GM19023 (cell line): Measurements from ENCODE around the gene UNC5B.

Experiments
- ATAC-seq: cut with Tn5 transposase; IDR thresholded peaks from one replicate; pipeline ENCODE4 v1.9.1; 2021; ENCODE audit warnings: mild to moderate bottlenecking, moderate library complexity; ENCODE audit not compliant: unreplicated experiment

UNC5B gene

DNA sequence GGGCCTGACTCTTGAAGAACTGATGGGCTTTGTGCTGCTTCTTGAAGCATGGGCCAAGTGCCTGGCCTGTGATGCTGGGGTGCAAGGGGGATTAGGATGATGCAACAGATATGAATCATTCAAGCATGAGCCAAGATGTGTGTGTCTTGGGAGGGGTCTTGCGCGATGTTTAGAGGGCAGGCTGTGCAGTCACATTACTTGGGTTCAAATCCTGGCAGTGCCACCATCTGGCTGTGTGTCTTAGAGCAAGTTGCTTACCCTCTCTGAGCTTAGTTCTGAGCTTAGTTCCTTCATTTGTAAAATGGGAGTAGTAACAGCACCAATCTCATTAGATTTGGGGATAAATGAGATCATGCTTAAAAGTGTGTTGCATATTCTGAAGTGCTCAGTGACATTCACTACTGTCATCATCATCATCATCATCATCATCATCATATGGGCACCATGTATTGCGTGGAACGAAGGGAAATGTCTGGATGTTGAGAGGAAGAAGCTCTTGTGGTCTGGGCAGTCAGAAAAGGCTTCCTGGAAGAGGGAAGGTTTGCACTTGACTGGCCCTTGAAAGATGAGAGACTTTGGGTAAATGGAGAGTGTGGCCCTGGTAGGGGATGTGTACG is 9.3 kb downstream of the UNC5B start:
- ATAC-seq, result no peak

DNA sequence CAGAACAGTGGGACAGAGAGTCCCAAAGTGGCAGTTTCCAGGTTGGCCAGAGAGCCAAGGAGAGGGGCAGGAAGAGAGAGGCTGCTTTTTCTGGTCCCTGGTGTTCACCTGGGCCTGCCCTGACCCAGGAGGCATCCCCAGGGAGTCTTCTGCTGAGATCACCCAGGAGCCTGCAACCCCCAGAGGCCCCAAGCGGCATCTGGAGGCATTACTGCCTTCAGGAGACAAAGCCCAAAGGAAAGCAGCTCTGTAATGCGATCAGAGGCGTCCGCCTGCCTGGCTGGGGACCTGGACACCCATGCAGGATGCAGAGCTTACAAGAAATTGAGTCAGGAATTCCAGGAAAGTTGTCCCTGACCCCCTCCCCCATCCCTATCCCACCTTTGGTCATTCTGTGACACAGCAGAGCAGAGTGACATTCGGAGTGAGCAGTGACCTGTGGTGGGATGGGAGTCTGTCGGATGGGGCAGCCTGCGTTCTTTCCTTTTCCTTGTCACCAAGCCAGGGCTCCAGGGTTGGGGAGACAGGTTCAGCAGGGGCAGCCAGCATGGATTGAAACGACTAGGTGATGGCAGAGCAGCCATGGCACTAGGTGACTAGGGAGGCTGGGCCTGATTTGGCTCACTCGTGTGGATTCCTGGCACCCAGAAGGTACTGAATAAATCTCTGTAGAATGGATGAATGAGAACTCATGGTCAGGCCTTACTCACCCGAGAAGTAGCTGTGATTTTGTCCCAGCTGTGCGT is 10.4 kb downstream of the UNC5B start:
- ATAC-seq, result no peak

DNA sequence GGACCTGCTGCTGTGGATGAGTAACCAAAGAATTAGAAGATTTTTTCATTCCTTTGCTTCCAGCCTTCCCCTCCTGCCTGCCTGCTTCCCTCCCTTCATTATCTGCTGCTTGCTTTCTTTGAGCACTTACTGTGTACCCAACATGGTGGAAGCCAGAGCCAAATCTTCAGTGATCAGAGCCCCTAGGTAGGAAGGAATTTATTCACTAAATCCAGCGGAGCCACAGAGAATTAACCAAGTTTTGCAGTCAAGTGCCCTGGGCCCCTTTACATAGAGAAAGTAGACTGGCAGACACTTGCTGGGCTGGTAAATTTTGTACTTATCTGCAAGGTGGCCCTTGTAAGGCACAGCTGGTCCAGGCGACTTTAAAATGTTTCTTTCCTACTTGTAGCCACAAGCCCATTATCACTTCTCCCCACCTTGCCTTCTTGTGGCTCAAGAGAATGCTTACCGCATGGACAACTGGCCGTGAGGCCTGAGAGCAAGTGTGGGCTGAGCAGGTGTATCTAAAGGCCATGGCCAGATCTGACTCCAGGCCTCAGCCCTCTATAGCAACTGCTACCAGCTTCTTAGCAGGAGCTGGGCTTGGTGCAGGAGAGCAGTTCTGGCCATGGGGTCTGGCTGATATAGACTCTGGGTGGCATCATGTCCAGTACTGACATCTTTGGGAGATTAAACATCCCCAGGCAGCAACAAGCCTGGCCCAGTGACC is 11.1 kb downstream of the UNC5B start:
- ATAC-seq, result no peak

DNA sequence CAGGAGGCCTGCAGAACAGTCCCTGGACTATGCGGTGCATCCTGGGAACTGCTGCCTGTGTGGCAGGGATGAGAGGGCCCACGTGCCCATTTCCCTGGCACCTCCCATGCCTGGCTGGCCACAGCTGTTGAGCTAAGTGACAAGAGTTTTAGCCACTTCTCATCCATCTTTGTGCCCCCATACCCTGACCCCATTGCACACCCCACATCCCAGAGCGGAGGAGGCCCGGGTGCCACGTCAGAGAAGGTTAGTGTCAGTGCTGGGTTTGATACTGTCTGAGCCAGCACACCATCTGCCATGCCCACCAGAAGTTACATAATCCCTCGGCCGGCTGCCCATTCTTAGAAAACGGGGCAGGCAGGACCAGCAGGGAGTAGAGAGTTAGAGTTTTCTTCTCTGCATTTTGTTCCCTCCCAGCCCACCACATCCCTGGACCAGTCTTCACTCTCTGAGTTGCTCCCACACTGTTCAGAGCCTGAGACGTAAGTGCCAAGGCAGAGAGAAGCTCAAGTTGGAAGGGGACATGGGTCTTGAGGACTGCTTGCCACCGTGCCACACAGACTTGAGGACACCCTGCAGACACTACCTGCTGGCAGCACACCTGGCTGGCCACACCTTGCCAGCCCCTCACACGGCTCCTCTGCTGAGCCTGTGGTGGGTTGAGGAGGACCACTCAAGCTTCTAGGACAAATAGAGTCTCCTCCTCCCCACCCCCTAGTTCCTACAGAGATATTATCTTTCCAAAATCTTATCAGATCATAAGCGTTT is 13.1 kb downstream of the UNC5B start:
- ATAC-seq, result no peak

DNA sequence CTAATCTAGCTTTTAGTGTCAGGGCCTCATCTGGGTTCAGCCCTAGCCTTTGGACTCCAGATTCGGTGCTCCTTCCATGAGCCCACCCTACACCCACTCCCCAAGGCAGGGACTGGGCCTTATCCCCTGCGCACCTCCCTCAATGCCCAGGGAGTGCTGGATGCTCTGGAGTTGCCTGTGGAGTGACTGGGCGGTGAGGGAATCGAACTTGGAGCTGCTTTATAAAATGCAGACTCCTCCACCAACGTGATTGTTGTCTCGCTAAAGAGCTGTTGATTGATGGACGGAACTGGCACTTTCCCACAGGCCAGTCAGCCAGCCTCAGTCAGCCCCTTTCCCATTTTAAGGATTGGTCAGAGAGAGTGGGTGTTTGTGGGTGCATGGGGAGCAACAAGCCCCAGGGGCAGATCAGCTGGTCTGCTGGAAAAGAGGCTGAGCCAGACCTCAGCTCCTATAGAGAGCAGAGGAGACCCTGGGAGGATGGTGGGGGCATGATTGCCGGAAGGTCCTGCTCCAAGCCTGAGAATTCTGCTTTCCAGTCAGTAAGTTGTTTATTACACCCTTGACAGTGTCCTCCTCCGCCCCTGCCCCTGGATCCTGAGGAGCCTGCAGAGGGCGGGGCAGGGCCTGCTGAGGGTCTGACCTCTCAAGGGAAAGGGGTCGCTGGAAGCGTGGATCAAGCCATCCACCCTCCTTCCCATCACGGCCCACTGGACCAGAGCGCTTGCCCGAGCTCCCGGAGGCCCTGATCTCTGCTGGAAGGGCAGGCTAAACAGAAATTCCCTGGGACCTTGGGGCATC is 16.7 kb downstream of the UNC5B start:
- ATAC-seq, result no peak

DNA sequence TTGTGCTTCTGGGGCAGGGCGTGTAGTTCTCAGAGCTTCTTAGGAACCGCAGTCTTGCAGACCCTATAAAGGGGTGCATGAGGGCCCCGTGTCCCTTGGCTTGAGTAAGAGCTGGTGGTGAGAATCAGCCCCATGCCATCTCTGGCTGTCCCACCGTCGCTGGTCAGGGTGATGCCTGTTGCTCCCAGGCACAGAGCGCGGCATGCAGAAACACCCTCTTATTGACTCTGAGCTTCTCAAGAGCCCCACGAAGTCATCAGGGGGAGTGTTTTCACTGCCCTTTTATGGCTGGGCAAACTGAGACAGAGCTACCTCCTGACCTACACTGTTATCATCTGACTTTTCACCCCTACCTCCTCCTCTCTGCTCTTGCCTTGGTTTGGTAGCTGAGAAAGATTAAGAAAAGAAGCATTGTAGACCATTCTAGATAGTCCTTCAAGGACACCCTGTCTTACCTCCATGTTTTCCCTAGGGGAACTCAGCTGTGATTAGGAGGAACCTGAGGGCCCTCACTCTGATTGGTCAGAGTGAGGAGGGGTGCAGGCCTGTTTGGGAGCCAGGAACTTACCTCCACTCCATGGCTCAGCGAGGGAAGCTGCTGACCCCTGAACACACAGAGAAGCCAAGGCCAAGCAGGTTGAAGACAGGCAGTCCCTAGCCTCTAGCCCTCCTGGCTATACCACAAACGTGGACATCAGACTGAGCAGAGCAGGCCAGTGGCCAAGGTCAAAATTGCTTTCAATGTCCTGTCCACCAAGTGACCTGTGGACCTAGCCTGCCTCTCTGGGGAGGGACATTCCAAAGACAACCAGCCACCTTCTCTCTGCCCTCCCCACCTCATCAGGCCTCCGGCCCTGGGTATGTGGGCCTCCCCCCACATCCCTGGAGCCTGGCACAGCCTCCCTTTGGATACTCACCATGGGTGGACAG is 17.6 kb downstream of the UNC5B start:
- no peak for ATAC-seq

DNA sequence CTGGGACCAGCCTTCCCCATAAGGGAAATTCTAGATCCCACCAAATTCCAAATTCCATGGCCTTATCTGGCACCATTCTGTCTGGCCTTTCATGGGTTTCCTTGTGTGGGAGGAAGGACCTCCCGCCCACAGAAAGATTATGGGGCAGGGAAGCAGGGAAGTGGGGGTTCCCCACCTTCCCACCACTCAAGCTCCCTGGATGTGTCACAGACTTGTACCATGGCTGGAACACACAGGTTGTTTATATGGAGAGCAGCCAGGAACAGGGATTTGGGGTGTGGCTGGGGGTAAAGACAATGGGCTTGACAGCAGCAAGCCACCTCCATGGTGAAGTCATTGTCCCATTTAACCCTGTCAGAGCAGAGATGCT is 18.3 kb downstream of the UNC5B start:
- ATAC-seq, result no peak

DNA sequence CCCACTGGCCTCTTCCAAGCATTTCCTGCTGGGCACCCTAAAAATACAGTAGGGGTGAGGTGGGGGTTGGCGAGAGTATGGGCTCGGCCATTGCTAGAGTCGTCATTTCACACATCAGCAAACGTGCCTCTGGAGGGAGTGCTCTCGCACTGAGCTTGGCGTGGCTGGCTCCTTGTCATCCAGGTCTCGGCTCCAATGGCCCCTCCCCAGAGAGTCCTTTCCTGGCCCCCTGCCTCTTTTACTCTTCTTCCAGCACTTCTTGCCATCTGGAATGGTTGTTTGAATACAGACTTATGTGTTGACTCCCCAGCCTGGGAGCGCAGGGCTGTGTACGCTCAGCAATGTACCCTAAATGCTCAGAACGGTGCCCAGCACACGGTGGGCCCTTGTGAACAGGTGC is 18.8 kb downstream of the UNC5B start:
- ATAC-seq, result no peak

DNA sequence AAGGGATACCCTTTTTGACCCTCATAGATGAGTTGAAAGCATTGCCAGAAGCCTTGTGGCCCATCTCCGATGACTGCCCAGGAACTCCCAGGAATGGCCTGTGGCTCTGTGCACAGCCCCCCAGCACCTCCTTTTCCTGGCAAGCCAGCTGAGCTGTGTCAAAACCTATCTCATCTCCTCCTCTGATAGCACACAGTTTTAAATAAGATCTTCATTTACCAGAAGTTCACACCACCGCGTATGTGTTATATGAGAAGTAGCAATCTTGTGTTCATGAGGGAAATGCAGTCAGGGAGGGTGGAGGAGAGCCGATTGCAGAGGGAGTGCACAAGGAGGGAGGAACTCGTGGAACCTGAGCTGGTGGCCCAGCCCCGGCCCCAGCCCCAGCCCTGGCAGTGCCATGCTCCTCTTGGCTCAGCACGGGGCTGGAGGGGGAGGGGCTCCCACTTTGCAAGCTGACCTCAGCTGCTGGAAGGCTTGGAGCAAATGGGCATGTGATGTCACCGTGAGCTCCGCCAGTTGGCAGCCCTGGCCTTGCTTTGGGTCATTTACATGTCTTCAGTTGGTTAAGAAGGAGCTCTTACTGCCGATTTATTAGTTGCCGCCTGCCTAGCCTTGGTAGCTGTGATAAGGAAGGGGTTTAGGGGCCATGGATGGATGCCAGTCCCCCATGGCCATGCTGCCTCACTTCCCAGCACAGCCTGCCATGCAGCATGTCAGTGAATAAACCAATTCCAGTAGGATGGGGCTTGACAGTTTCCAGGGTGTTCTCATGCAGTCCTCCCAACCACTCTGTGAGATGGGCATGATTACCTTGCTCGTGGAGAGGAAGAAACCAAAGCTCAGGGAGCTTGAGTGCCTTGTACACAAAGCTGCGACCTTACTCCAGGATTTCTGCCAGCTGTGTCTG is 20.0 kb downstream of the UNC5B start:
- ATAC-seq, result no peak

DNA sequence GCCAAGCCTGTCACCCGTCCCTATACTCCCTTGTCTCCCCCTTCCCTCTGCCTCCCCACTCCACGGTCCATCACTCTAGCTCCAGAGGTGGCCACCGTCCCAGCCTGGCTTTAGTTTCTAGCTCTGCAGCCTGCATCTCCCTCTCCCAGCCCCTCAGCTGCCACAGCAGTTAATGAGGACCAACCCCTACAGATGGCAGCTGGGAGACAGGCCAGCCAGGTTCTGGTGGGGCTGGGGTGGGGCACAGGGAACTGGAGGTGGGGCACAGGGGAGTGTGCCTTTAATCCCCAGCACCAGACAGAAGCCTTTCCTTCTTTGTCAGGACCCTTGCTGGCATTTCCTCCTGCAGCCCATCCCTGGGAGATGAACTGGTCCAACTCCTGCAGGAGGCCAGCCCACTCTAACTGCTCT is 21.1 kb downstream of the UNC5B start:
- ATAC-seq, result no peak

DNA sequence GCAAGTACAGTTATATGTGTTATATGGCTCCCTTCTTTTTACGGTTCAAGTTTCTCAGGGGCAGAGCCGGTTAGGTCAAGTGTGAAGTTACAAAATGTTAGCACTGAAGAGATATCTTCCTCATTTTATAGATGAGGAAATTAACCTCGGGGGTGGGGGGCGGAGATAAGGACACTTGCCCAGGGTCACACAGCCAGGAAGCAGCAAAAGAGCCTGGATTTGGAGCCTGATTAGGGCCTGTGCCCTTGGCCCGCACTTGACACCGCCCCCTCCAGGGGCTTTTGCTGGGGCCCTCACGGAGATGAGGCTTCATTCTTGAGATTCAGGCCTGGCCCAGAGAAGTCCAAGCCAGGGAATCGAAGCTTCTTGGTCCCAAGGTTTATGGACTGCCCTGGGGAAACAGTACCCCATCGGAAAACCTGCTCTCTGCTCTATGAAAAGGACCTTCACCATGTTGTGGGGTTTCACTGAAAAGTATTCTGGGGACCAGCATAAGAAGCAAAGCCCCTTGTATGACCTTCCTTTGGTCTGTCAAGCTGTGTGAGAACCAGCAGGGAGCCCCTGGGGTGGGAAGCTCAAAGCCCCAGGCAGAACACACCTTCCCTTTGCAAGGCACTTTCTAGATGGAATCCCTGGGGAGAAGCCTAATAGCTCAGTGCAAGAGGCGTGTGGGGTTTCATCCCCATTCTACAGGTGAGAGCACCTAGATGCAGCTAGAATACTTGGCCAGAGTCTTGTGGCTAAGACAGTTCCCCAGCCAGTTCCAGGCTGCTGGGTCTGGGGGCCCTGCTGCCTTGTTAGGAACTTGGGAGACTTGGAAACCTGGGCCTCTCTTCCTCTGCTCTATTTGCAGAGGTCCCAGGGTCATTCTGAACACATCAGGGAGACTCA is 21.9 kb downstream of the UNC5B start:
- no peak for ATAC-seq

DNA sequence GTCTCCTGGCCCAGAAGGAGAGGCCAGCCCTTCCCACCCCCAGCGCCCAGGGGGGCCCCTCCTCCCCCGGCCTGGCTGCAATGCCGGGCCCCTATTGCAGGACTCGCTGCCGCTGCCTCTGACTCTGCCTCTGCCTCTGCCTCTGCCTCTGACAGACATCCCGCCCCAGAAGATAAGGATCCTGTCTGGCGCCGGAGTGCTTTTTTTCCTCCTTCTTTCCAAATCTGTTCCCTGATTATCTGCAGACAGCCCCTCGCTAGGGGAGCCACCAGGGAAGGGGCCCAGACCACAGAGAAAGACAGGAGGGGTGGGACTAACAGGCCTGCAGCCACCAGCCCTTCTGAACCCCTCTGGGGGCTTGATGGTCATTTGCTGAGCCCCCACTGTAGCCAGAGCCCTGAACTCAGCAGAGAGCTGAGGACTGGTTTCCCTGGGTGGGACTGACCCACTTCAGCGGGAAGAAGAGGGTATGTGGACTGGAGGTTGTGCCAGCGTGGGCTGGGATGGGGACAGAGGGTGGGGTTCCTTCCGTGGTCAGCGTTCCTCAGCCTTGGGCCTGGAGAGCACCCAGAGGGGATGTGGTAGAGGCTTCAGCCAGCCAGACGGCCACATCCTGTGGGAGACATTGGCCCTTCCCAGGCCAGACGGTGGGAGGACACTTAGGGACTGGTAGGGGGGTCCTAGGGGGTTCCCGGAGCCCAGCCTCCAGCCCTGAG is 22.8 kb downstream of the UNC5B start:
- no peak for ATAC-seq

DNA sequence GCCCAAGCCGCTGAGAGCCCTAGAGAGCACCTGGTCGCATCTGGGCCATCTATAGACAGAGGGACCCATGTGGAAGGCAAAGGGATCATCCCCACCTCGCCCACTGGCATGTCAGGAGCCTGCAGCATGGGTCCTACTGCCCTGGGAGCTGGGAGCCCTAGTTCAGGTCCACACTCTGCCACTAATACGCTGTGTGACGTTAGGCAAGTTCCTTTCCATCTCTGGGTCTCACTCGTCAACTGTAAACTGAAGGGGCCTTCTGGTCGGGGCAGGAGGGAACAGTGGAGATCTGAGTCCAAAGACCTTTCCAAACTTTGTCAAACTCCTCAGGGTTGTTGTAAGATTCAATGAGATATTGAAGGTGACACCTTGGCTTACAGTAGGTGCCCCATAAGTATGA is 23.4 kb downstream of the UNC5B start:
- ATAC-seq, result no peak

DNA sequence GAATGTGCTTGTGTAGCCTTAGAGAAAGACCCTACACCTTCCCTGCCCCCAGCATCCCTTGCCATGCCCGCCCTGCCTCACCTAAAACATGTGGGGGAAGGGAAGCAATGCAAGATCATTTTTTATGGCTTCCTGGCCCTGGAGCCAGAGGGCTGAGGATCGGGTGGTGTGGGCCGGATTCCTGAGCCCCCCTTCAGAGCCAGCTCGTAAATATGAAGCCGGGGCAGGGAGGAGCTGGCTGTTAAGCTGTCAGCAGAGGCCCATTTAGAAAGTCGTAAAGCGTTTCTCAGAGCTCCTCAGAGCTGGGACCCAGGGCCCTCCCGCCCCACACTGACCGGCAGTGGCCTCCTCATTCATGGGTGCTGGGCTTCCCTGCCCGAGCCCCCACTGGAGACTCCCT is 23.9 kb downstream of the UNC5B start:
- no peak for ATAC-seq

DNA sequence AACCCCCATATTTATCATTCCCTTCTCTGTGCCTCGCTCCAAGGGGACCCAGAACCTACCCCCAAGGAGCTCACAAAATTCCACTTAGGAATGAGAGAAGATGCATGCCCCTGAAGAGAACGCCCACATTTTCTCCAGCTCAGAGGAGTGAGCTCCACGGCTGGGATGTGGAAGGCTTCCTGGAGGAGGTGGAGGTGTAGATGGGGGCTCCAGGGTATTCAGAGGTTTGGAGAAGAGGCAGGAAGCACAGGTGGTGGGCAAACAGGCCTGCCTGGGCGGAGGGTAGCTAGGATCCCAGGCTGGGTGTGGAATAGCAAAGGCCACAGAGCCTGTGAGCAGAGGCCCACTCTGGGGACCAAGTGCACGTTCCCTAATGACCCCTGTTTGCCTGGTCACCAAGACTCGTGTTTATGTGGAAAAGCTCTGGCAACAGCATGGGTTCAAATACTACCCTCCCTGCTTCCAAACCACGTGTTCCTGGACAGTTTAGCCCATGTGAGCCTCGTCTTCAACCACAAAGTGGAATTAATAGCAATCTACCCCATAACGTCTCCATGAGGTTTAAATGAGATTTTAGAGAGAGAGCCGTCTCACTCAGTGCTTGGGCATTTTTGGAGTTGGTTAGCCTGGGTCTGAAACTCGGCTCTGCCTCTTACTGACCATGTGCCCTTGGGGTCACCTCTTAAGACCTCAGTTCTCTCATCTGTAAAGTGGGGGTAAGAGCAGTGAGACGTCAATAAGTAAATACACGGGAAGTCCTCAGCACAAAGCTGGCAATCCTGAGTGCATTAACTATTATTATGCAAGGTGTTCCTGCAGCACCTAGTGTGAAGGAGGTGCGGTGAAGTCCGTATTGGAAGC is 24.7 kb downstream of the UNC5B start:
- no peak for ATAC-seq
